ACHN (cell line): ENCODE measurements around the gene PPDPF.
"Not testable (repeated sequence)": the region's sequence is repeated elsewhere in the genome, so short reads cannot be mapped to it uniquely, and the experiment has no call there.

Experiments used
- DNase-seq: peaks from one replicate; pipeline ENCODE4 v3.0.0-alpha.2; 2015
- in situ Hi-C: cut with HindIII; loops from 2 replicates; pipeline ENCODE4 v1.10.0; 2017; ENCODE audit warnings: low sequenced_read_pairs, low pct_ligation_motif_present, low pct_unique_long_range_greater_than_20kb

PPDPF gene

GRCh38 chr20:63520504-63520933 is at the start of gene PPDPF:
PPDPF (plus strand) TSS chr20:63520765; CDS start chr20:63521309, 544 bp downstream.
- peak; percentile 69 for DNase-seq
- in situ Hi-C loops, result no loop called here

- in situ Hi-C loops, result no loop called here
- DNase-seq, result no peak
Measured at GRCh38 chr20:63471002-63471716, 49.4 kb upstream of the PPDPF start.

- no peak for DNase-seq
- in situ Hi-C loops, result no loop called here
Measured at GRCh38 chr20:63471717-63471980, 48.9 kb upstream of the PPDPF start.

- DNase-seq, result no peak
- in situ Hi-C loops, result no loop called here
Measured at GRCh38 chr20:63471981-63472831, 48.4 kb upstream of the PPDPF start, which contains the start of gene KCNQ2. KCNQ2 (minus strand) TSS chr20:63472655; CDS start chr20:63472463, 192 bp downstream.

- in situ Hi-C loops, result no loop called here
- no peak for DNase-seq
Measured at GRCh38 chr20:63472862-63473390, 47.6 kb upstream of the PPDPF start.

GRCh38 chr20:63473555-63474449 is 46.8 kb upstream of the PPDPF start:
- in situ Hi-C loops, result no loop called here
- no peak for DNase-seq

GRCh38 chr20:63475209-63475608 is 45.4 kb upstream of the PPDPF start:
- in situ Hi-C loops, result no loop called here
- DNase-seq, result peak; percentile 45

GRCh38 chr20:63477061-63477616 is 43.4 kb upstream of the PPDPF start:
- no peak for DNase-seq
- in situ Hi-C loops, result no loop called here

GRCh38 chr20:63477944-63478343 is 42.6 kb upstream of the PPDPF start:
- in situ Hi-C loops, result no loop called here
- DNase-seq, result no peak

- in situ Hi-C loops, result no loop called here
- DNase-seq, result no peak
Measured at GRCh38 chr20:63478346-63479302, 41.9 kb upstream of the PPDPF start.

- in situ Hi-C loops, DNase-seq: not testable (repeated sequence)
Measured at GRCh38 chr20:63479695-63480419, 40.7 kb upstream of the PPDPF start.

- in situ Hi-C loops, result no loop called here
- no peak for DNase-seq
Measured at GRCh38 chr20:63481503-63481902, 39.1 kb upstream of the PPDPF start.

GRCh38 chr20:63482021-63482587 is 38.5 kb upstream of the PPDPF start:
- in situ Hi-C loops, result no loop called here
- DNase-seq, result no peak

GRCh38 chr20:63483834-63484233 is 36.7 kb upstream of the PPDPF start:
- no peak for DNase-seq
- in situ Hi-C loops, result no loop called here

- no peak for DNase-seq
- in situ Hi-C loops, result no loop called here
Measured at GRCh38 chr20:63484236-63484635, 36.3 kb upstream of the PPDPF start.

- DNase-seq, result no peak
- in situ Hi-C loops, result no loop called here
Measured at GRCh38 chr20:63484651-63485403, 35.7 kb upstream of the PPDPF start.
